H1 (cell line): ENCODE data around the gene THAP4. TPM values are rescaled to one million over a fixed set of nuclear protein-coding genes. Genes with fewer than 3 reads are reported as not detected.

Source experiments
- CTBP2 ChIP-seq: IDR thresholded peaks from 2 replicates; pipeline ENCODE4 v1.7.0; 2011; ENCODE audit warnings: borderline replicate concordance, mild to moderate bottlenecking, moderate library complexity, mixed read lengths, low read length; ENCODE audit not compliant: insufficient read depth, insufficient read length
- HDAC2 ChIP-seq, 2 experiments: fragments of 300-600 bp in 1 of 2; sonication (generic) in 1 of 2; IDR thresholded peaks; 2 replicates each; pipeline ENCODE4 v1.6.1; 2011 to 2012; ENCODE audit warnings: low read depth in 2 of 2, low read length in 2 of 2, mild to moderate bottlenecking in 2 of 2, moderate library complexity in 2 of 2, borderline replicate concordance in 1 of 2, inconsistent platforms in 1 of 2
- JUND ChIP-seq: IDR thresholded peaks from 2 replicates; pipeline ENCODE4 v1.6.1; 2011; ENCODE audit warnings: mild to moderate bottlenecking, improper control_type of control experiment, low read length
- NRF1 ChIP-seq: IDR thresholded peaks from 2 replicates; pipeline ENCODE4 v1.6.1; 2011; ENCODE audit warnings: mild to moderate bottlenecking, low read depth, low read length, improper control_type of control experiment
- TAF7 ChIP-seq: optimal IDR thresholded peaks from 2 replicates; pipeline ENCODE3; 2011; ENCODE audit warnings: low read depth, mild to moderate bottlenecking, inconsistent platforms, low read length, moderate library complexity, borderline replicate concordance
- polyA plus RNA-seq, 7 experiments: library from polyadenylated mRNA; depleted of rRNA in 3 of 7; stranded (reverse) in 5 of 7; unstranded in 2 of 7; fragments of >200 nt in 5 of 7; fragments of 200-250 nt in 2 of 7; gene quantifications; 1 replicate in 5 of 7; 2 replicates in 1 of 7; 4 replicates in 1 of 7; pipeline versions ENCODE4 v1.2.1 to v1.2.3, GENCODE V29; 2011 to 2013; ENCODE audit warnings: missing spikeins in 2 of 7, mixed read lengths in 2 of 7
- total RNA-seq: library from RNA; stranded (reverse); fragmentation: NEBNext Ultra II Directional; extraction: Animal tissue kit (Norgen Biotek cat#: 25700); gene quantifications from 2 replicates; pipeline ENCODE4 v1.2.1, GENCODE V29; 2021
- TF ChIP-seq, protein P1 (sequence below): fragments of 300-600 bp; sonication (generic); IDR thresholded peaks from 2 replicates; pipeline ENCODE4 v1.7.1; 2012; ENCODE audit warnings: low read length, moderate library complexity, mild to moderate bottlenecking, inconsistent platforms; ENCODE audit not compliant: insufficient replicate concordance

The THAP4 gene
- total and polyA plus RNA-seq, 2 of the 8 experiments (the other 6 are each of a cell fraction or from before 2014, with no cell fraction given), result 78.9 to 83.6 TPM

DNA sequence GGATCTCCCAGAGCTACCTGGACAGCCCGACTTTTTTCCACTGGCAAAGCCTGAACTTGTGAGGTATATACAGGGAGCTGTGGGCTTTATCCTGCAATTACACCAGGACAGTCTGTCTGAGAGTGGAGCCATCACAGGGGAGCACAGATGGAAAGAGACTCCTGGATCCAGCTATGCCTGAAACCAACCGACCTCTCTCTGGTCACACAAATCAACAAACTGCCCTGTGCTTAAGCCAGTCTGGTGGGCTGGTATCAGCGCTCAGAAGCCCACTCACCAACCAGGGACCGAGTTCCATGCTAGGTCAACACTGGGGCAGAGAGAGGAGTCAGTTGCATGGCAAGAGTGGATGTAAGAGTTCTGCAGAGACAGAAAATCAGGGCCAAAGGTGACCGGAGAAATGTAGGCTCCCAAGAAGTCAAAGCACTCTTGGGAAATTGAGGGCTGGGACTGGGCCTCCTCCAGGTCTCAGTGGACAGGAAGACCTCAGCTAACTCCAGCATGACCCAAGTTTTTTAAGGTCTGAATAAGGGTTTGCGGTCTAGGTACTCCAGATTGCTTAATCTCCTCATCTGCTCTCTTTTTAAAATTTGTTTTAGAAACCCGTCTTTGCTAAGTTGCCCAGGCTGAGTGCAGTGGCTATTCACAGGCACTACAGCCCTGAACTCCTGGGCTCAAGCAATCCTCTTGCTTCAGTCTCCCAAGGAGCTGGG, 82.2 kb downstream of the THAP4 start (continued):
- no peak for TF ChIP-seq JUND
- TF ChIP-seq NRF1, result no peak
- TF ChIP-seq, protein P1, sequence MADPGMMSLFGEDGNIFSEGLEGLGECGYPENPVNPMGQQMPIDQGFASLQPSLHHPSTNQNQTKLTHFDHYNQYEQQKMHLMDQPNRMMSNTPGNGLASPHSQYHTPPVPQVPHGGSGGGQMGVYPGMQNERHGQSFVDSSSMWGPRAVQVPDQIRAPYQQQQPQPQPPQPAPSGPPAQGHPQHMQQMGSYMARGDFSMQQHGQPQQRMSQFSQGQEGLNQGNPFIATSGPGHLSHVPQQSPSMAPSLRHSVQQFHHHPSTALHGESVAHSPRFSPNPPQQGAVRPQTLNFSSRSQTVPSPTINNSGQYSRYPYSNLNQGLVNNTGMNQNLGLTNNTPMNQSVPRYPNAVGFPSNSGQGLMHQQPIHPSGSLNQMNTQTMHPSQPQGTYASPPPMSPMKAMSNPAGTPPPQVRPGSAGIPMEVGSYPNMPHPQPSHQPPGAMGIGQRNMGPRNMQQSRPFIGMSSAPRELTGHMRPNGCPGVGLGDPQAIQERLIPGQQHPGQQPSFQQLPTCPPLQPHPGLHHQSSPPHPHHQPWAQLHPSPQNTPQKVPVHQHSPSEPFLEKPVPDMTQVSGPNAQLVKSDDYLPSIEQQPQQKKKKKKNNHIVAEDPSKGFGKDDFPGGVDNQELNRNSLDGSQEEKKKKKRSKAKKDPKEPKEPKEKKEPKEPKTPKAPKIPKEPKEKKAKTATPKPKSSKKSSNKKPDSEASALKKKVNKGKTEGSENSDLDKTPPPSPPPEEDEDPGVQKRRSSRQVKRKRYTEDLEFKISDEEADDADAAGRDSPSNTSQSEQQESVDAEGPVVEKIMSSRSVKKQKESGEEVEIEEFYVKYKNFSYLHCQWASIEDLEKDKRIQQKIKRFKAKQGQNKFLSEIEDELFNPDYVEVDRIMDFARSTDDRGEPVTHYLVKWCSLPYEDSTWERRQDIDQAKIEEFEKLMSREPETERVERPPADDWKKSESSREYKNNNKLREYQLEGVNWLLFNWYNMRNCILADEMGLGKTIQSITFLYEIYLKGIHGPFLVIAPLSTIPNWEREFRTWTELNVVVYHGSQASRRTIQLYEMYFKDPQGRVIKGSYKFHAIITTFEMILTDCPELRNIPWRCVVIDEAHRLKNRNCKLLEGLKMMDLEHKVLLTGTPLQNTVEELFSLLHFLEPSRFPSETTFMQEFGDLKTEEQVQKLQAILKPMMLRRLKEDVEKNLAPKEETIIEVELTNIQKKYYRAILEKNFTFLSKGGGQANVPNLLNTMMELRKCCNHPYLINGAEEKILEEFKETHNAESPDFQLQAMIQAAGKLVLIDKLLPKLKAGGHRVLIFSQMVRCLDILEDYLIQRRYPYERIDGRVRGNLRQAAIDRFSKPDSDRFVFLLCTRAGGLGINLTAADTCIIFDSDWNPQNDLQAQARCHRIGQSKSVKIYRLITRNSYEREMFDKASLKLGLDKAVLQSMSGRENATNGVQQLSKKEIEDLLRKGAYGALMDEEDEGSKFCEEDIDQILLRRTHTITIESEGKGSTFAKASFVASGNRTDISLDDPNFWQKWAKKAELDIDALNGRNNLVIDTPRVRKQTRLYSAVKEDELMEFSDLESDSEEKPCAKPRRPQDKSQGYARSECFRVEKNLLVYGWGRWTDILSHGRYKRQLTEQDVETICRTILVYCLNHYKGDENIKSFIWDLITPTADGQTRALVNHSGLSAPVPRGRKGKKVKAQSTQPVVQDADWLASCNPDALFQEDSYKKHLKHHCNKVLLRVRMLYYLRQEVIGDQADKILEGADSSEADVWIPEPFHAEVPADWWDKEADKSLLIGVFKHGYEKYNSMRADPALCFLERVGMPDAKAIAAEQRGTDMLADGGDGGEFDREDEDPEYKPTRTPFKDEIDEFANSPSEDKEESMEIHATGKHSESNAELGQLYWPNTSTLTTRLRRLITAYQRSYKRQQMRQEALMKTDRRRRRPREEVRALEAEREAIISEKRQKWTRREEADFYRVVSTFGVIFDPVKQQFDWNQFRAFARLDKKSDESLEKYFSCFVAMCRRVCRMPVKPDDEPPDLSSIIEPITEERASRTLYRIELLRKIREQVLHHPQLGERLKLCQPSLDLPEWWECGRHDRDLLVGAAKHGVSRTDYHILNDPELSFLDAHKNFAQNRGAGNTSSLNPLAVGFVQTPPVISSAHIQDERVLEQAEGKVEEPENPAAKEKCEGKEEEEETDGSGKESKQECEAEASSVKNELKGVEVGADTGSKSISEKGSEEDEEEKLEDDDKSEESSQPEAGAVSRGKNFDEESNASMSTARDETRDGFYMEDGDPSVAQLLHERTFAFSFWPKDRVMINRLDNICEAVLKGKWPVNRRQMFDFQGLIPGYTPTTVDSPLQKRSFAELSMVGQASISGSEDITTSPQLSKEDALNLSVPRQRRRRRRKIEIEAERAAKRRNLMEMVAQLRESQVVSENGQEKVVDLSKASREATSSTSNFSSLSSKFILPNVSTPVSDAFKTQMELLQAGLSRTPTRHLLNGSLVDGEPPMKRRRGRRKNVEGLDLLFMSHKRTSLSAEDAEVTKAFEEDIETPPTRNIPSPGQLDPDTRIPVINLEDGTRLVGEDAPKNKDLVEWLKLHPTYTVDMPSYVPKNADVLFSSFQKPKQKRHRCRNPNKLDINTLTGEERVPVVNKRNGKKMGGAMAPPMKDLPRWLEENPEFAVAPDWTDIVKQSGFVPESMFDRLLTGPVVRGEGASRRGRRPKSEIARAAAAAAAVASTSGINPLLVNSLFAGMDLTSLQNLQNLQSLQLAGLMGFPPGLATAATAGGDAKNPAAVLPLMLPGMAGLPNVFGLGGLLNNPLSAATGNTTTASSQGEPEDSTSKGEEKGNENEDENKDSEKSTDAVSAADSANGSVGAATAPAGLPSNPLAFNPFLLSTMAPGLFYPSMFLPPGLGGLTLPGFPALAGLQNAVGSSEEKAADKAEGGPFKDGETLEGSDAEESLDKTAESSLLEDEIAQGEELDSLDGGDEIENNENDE, result no peak
- TF ChIP-seq HDAC2 (IDR thresholded peaks at IDR 0.05; ENCODE audit: borderline replicate concordance in 1 of 2, low read depth in 2 of 2, low read length in 2 of 2), result no peak
- no peak for TF ChIP-seq CTBP2
- no peak for TF ChIP-seq TAF7
